ENCODE results near the gene BOD1L1.

Gene BOD1L1

DNA sequence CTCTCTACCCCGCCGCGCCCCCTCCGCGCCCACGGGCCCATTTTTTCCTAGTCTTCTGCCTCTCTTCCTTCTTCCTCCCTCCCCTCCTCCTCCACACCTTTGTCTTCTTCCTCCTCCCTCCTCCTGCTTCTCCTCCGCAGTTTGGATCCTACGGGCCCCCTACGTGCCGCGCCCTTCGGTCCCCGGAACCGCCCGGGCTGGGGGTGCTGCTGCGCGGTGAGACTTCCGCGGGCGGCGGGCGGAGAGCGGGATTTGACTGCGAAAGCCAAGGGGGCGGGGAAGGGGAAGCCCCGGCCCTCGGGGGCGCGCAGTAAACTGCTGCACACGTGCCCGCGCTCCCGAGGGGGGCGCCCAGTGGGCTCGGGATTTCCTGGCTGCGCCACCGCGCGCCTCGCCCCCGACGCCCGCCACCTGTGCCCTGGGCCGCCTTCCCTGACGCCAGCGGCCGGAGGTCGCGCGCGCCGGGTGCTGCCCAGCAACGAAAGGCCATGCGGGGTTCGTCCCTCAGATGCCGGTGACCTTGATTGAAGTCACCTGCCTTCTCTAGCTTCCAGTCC lies 80.0 kb downstream of the BOD1L1 start:
- WGBS, 2 donors (ENCODE audit: extremely low coverage in 2 of 2, insufficient read length in 2 of 2, insufficient replicate concordance in 1 of 2): no CpG with 5 or more reads among the region's 56 CpGs
- H3K23ac ChIP-seq (ENCODE audit: low read depth, low read length, poor library complexity): no peak overlapping the region
- H3K27me3 ChIP-seq (ENCODE audit: control insufficient read depth in 3 of 3, insufficient read depth in 3 of 3, low read depth in 1 of 3, low read length in 3 of 3): peaks cover 24 to 51% (median 31%) of the 10 kb centered on the region in 3 experiments
- H2BK12ac ChIP-seq (ENCODE audit: low read length): no peak overlapping the region
- peaks cover 2 to 6% of the 10 kb centered on the region in 2 donors for H3K4me1 ChIP-seq (ENCODE audit: control insufficient read depth in 2 of 2, insufficient read depth in 1 of 2, low read depth in 1 of 2, low read length in 2 of 2)
- DNase-seq (ENCODE audit: low spot score): no peak
- no peaks in the 10 kb centered on the region for H3K79me1 ChIP-seq (ENCODE audit: low read depth, low read length)
- no peak overlapping the region for H3K14ac ChIP-seq (ENCODE audit: low read length)
- H2AK5ac ChIP-seq (ENCODE audit: low read depth, low read length): no peak overlapping the region
- H2BK120ac ChIP-seq (ENCODE audit: low read depth, low read length): no peak overlapping the region
- H2AFZ ChIP-seq (ENCODE audit: low read length): peak overlapping the region; percentile 91
- peak overlapping the region; percentile 87 for H3K18ac ChIP-seq (ENCODE audit: low read length)
- no peak overlapping the region for H2BK5ac ChIP-seq (ENCODE audit: low read length)
- H3K4me2 ChIP-seq (ENCODE audit: insufficient read depth, low read length, poor library complexity, severe bottlenecking): peak overlapping the region; percentile 91
- no peak overlapping the region for H2BK15ac ChIP-seq (ENCODE audit: low read length)
- peak overlapping the region; percentile 35 to 78 for H3K4me3 ChIP-seq (ENCODE audit: low read length in 2 of 2)
- peaks cover 0 to 17% of the 10 kb centered on the region in 2 donors for H3K9me3 ChIP-seq (replicated peaks in 1 of 2; ENCODE audit: control insufficient read depth in 2 of 2, insufficient read depth in 1 of 2, low read depth in 1 of 2, low read length in 2 of 2)
- H3K4ac ChIP-seq (ENCODE audit: low read length): no peak overlapping the region
- no peak overlapping the region for H4K8ac ChIP-seq (ENCODE audit: low read depth, low read length)
- no peak overlapping the region for H4K91ac ChIP-seq (ENCODE audit: low read depth, low read length, poor library complexity)
- H3K27ac ChIP-seq (replicated peaks; ENCODE audit: low read length): no peak overlapping the region
- no peaks in the 10 kb centered on the region for H3K36me3 ChIP-seq (replicated peaks in 1 of 2; ENCODE audit: control insufficient read depth in 2 of 2, insufficient read depth in 2 of 2, low read length in 2 of 2)
- peak overlapping the region; percentile 40 for H3K9ac ChIP-seq (ENCODE audit: low read depth, low read length, poor library complexity)

DNA sequence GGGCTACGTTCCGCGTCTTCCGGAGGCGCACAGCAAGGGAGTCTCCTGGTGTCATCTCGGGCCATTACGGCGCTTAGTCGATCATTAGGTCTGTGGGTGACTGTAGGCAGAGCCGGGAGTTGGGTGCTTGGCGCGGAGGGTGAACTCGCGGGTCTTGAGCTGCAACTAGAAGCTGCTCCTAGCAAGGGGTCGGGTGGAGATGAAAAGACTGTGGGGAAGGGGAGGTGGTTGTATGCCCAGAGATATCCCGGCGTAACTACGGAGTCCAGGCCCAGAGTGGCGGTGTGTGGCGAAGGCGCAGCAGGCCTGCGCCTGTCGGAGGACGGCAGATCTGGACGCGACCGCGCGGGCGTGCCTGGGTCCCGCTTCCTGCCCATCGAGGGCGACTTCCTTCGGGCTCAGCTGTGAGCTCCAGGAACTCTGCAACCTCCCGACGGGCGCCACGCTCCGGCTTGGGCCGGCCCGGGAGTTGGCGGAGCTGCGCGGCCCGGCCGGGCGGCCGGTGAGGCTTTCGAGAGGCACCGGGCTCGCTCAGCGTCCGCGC lies 80.5 kb downstream of the BOD1L1 start:
- Histone ChIP-seq H3K27me3 (ENCODE audit: control insufficient read depth in 3 of 3, insufficient read depth in 3 of 3, low read depth in 1 of 3, low read length in 3 of 3) (peaks cover 29 to 56% (median 36%) of the 10 kb centered on the region in 3 experiments), H3K18ac (ENCODE audit: low read length) (peak overlapping the region; percentile 87), H3K4me2 (ENCODE audit: insufficient read depth, low read length, poor library complexity, severe bottlenecking) (peak overlapping the region; percentile 91), H4K8ac (ENCODE audit: low read depth, low read length) (no peak overlapping the region), H2BK15ac (ENCODE audit: low read length) (no peak overlapping the region), H3K4me1 (ENCODE audit: control insufficient read depth in 2 of 2, insufficient read depth in 1 of 2, low read depth in 1 of 2, low read length in 2 of 2) (peaks cover 2 to 6% of the 10 kb centered on the region in 2 donors), H2BK120ac (ENCODE audit: low read depth, low read length) (no peak overlapping the region), H2AK5ac (ENCODE audit: low read depth, low read length) (peak overlapping the region; percentile 36), H3K9me3 (replicated peaks in 1 of 2; ENCODE audit: control insufficient read depth in 2 of 2, insufficient read depth in 1 of 2, low read depth in 1 of 2, low read length in 2 of 2) (peaks cover 0 to 18% of the 10 kb centered on the region in 2 donors), H4K91ac (ENCODE audit: low read depth, low read length, poor library complexity) (no peak overlapping the region), H3K27ac (replicated peaks; ENCODE audit: low read length) (no peak overlapping the region), H3K36me3 (replicated peaks in 1 of 2; ENCODE audit: control insufficient read depth in 2 of 2, insufficient read depth in 2 of 2, low read length in 2 of 2) (peaks cover 0 to 2% of the 10 kb centered on the region in 2 donors), H2AFZ (ENCODE audit: low read length) (peak overlapping the region; percentile 91), H3K4ac (ENCODE audit: low read length) (no peak overlapping the region), H3K4me3 (ENCODE audit: low read length in 2 of 2) (peak overlapping the region; percentile 35 to 78), H3K9ac (ENCODE audit: low read depth, low read length, poor library complexity) (peak overlapping the region; percentile 82), H2BK5ac (ENCODE audit: low read length) (no peak overlapping the region), H3K79me1 (ENCODE audit: low read depth, low read length) (no peaks in the 10 kb centered on the region), H3K23ac (ENCODE audit: low read depth, low read length, poor library complexity) (peak overlapping the region; percentile 3), H3K14ac (ENCODE audit: low read length) (peak overlapping the region; percentile 79), H2BK12ac (ENCODE audit: low read length) (no peak overlapping the region)
- WGBS, 2 donors (ENCODE audit: extremely low coverage in 2 of 2, insufficient read length in 2 of 2, insufficient replicate concordance in 1 of 2): no CpG with 5 or more reads among the region's 54 CpGs
- DNase-seq (ENCODE audit: low spot score): no peak

DNA sequence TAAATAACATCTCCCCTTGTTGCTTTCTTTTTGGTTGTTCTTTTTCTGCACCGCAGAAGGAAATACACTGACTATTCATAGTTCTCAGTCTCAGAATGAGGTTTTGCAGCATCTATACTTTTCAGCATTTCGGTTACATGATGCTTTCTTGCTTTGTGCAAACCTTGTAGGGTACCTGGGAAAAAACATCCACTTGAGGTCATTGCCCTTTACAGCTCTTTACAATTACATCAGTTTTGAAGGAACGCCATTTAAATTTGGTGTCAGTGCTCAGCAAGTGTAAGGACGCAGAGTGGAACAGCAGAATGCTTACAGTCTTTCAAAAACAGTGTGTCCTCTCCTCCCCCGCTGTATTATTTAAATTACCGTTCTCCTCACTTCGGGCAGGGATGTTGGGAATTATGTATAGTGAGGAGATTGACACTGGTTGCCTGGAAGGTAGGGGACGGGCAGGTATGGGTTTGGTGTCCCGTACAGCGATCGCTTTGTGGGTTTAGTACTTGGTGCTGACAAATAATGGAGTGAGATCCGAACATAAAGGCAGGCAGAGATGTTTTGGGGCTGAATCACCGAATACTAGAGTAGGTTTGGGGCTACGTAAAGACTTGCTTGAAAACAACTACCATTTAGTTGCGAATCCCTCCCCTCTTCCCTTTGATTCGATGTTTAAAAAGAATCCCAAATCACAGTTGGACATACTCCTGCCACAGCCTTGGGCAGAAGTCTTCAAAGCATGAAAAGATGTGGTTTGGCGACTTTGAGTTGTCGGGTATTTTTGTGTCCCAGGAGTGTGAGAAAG lies 81.2 kb downstream of the BOD1L1 start:
- peak overlapping the region in 1 of 2 donors; percentile 35 for H3K4me3 ChIP-seq (ENCODE audit: low read length in 2 of 2)
- peaks cover 0 to 8% of the 10 kb centered on the region in 2 donors for H3K36me3 ChIP-seq (replicated peaks in 1 of 2; ENCODE audit: control insufficient read depth in 2 of 2, insufficient read depth in 2 of 2, low read length in 2 of 2)
- peaks cover 2 to 10% of the 10 kb centered on the region in 2 donors for H3K4me1 ChIP-seq (ENCODE audit: control insufficient read depth in 2 of 2, insufficient read depth in 1 of 2, low read depth in 1 of 2, low read length in 2 of 2)
- H3K4me2 ChIP-seq (ENCODE audit: insufficient read depth, low read length, poor library complexity, severe bottlenecking): no peak overlapping the region
- peaks cover 34 to 63% (median 43%) of the 10 kb centered on the region in 3 experiments for H3K27me3 ChIP-seq (ENCODE audit: control insufficient read depth in 3 of 3, insufficient read depth in 3 of 3, low read depth in 1 of 3, low read length in 3 of 3)
- no peak overlapping the region for H3K14ac ChIP-seq (ENCODE audit: low read length)
- no peak for DNase-seq (ENCODE audit: low spot score)
- peaks cover 2% of the 10 kb centered on the region for H3K79me1 ChIP-seq (ENCODE audit: low read depth, low read length)
- no peak overlapping the region for H4K91ac ChIP-seq (ENCODE audit: low read depth, low read length, poor library complexity)
- H3K27ac ChIP-seq (replicated peaks; ENCODE audit: low read length): no peak overlapping the region
- no peak overlapping the region for H3K4ac ChIP-seq (ENCODE audit: low read length)
- H3K9ac ChIP-seq (ENCODE audit: low read depth, low read length, poor library complexity): no peak overlapping the region
- no peak overlapping the region for H3K23ac ChIP-seq (ENCODE audit: low read depth, low read length, poor library complexity)
- H2BK5ac ChIP-seq (ENCODE audit: low read length): no peak overlapping the region
- no peak overlapping the region for H2AK5ac ChIP-seq (ENCODE audit: low read depth, low read length)
- peaks cover 0 to 24% of the 10 kb centered on the region in 2 donors for H3K9me3 ChIP-seq (replicated peaks in 1 of 2; ENCODE audit: control insufficient read depth in 2 of 2, insufficient read depth in 1 of 2, low read depth in 1 of 2, low read length in 2 of 2)
- no peak overlapping the region for H3K18ac ChIP-seq (ENCODE audit: low read length)
- peak overlapping the region; percentile 91 for H2AFZ ChIP-seq (ENCODE audit: low read length)
- no peak overlapping the region for H2BK120ac ChIP-seq (ENCODE audit: low read depth, low read length)
- no peak overlapping the region for H4K8ac ChIP-seq (ENCODE audit: low read depth, low read length)
- no peak overlapping the region for H2BK12ac ChIP-seq (ENCODE audit: low read length)
- no CpG with 5 or more reads among the region's 18 CpGs for WGBS, 2 donors (ENCODE audit: extremely low coverage in 2 of 2, insufficient read length in 2 of 2, insufficient replicate concordance in 1 of 2)
- no peak overlapping the region for H2BK15ac ChIP-seq (ENCODE audit: low read length)

- Histone ChIP-seq H2BK120ac (ENCODE audit: low read depth, low read length) (no peak overlapping the region), H3K4me3 (ENCODE audit: low read length in 2 of 2) (peak overlapping the region in 1 of 2 donors; percentile 52), H3K18ac (ENCODE audit: low read length) (no peak overlapping the region), H4K8ac (ENCODE audit: low read depth, low read length) (no peak overlapping the region), H2AFZ (ENCODE audit: low read length) (peak overlapping the region; percentile 82), H3K4me1 (ENCODE audit: control insufficient read depth in 2 of 2, insufficient read depth in 1 of 2, low read depth in 1 of 2, low read length in 2 of 2) (peaks cover 2 to 10% of the 10 kb centered on the region in 2 donors), H3K4me2 (ENCODE audit: insufficient read depth, low read length, poor library complexity, severe bottlenecking) (no peak overlapping the region), H2BK5ac (ENCODE audit: low read length) (no peak overlapping the region), H3K23ac (ENCODE audit: low read depth, low read length, poor library complexity) (no peak overlapping the region), H2BK15ac (ENCODE audit: low read length) (no peak overlapping the region), H3K27ac (replicated peaks; ENCODE audit: low read length) (no peak overlapping the region), H3K79me1 (ENCODE audit: low read depth, low read length) (peaks cover 2% of the 10 kb centered on the region), H3K36me3 (replicated peaks in 1 of 2; ENCODE audit: control insufficient read depth in 2 of 2, insufficient read depth in 2 of 2, low read length in 2 of 2) (peaks cover 0 to 18% of the 10 kb centered on the region in 2 donors), H3K14ac (ENCODE audit: low read length) (no peak overlapping the region), H3K27me3 (ENCODE audit: control insufficient read depth in 3 of 3, insufficient read depth in 3 of 3, low read depth in 1 of 3, low read length in 3 of 3) (peaks cover 41 to 72% (median 51%) of the 10 kb centered on the region in 3 experiments), H3K9ac (ENCODE audit: low read depth, low read length, poor library complexity) (no peak overlapping the region), H2AK5ac (ENCODE audit: low read depth, low read length) (no peak overlapping the region), H3K9me3 (replicated peaks in 1 of 2; ENCODE audit: control insufficient read depth in 2 of 2, insufficient read depth in 1 of 2, low read depth in 1 of 2, low read length in 2 of 2) (peaks cover 0 to 29% of the 10 kb centered on the region in 2 donors), H3K4ac (ENCODE audit: low read length) (no peak overlapping the region), H2BK12ac (ENCODE audit: low read length) (no peak overlapping the region), H4K91ac (ENCODE audit: low read depth, low read length, poor library complexity) (no peak overlapping the region)
- no peak for DNase-seq (ENCODE audit: low spot score)
- WGBS, 2 donors (ENCODE audit: extremely low coverage in 2 of 2, insufficient read length in 2 of 2, insufficient replicate concordance in 1 of 2): no CpG with 5 or more reads among the region's 8 CpGs
Measured at GRCh38 chr4:13545394-13545808, 82.1 kb downstream of the BOD1L1 start.

Data from neuronal stem cell (in vitro differentiated cells).